HG03378 (cell line): ENCODE data around the gene FGD3.

ENCODE experiments used
- ATAC-seq: cut with Tn5 transposase; IDR thresholded peaks from one replicate; pipeline ENCODE4 v1.9.1; 2021; ENCODE audit warnings: mild to moderate bottlenecking, moderate library complexity; ENCODE audit not compliant: unreplicated experiment

Gene FGD3

GRCh38 chr9:92954886-92955285, 7.6 kb downstream of the FGD3 start:
- no peak for ATAC-seq

GRCh38 chr9:92960561-92961290, 13.4 kb downstream of the FGD3 start:
- ATAC-seq = no peak

- ATAC-seq = no peak
Measured at GRCh38 chr9:92961627-92962302, 14.4 kb downstream of the FGD3 start.

DNA sequence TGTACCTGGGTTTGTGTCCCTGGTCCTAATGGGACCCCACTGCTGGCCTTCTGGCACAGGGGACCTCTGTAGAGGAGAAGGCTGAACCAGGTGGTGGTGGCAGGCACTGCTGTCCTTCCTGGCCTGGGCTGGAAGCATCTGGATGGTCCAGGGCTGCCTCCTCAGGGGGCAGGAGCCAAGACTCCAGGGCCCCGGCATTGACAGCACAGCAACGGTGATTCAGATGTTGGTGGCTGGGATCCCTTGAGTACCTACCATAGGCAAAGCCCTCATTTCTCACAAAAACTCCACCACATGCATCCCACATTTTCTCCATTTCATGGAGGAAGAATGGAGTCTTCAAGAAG, 15.0 kb downstream of the FGD3 start:
- no peak for ATAC-seq

DNA sequence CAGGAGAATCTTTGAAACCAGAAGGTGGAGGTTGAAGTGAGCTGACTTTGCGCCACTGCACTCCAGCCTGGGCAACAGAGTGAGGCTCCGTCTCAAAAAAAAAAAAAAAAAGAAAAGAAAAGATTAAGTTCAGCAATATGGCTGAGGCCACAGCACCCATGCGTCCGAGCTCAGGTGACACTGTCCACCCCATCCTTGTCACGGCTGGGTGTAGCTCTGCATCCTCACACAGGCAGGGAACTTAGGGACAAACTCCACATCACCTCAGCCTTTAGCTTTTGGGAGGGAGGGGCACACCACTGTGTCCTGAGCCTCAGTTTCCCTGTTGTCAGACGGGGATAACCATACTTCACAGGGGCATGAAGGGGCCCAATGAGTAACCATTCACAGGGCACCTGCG, 15.5 kb downstream of the FGD3 start:
- no peak for ATAC-seq

GRCh38 chr9:92963831-92964606, 16.7 kb downstream of the FGD3 start:
- ATAC-seq = peak; percentile 84

DNA sequence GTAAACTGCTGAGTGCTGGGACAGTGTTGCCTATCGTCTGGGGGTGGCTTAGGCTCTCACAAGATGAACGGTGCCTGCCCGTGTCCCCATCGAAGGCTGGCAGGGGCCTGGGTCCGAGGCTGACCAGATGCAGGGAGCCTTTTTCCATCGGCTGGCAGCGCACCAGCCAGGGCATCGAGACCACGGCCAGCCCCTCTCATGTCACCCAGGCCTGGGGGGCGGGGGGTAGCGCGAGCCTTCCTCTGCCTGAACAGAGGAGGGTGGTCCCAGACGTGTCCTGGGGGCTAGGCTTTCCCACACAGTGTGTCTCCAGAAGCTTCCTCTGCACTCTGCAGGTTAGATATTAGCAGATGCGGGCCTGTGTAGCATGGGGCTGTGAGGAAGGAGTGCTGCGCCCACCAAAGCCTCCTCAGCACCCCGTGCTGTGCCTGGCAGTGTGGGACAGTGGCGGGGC, 17.3 kb downstream of the FGD3 start:
- ATAC-seq = no peak

DNA sequence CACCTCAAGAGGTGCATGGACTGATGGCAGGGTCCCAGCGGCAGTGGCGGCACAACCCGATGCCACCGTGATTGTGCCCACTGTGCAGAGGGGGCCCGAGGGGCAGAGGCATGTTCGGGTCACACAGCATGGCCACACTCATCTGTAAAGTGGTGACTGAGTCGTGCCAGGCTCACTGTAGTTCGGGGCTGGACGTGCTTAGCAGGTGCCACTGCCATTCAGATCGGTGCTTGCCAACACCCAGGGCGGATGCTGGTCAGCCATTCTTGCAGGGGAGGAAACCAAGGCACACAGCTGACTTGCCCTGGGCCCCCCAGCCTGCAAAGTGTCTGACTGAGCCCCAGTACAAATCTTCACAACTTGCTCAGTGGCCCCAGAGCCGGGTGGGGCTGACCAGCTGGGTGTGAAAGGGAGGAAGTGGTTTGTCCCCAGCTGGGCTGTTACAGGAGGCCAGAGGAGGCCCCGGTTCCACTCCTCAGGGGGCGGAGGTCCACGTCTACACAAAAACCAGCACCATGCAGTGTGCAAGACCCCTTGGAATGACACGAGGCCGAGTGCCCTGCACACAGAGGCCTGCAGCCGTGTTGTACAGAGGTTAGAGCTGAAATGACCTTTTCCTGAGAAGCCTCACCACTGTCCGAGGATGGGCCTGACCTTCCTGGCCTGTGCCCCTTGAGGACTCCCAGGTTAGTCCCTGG, 17.9 kb downstream of the FGD3 start:
- ATAC-seq = no peak

GRCh38 chr9:92965759-92966517, 18.6 kb downstream of the FGD3 start:
- no peak for ATAC-seq

DNA sequence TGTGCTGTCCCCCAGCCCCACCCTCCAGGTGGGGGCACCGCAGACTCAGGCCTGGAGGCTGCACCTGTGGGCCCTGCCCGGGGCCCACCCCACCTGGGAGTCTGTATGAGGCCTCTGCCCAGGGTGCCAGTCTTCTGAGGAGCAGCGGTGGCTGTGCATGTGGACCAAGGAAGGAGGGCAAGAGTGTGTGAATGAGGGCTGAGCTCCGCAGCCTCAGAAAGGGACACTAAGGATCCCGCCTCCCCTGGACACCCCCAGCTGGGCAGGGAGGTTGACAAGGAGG, 19.1 kb downstream of the FGD3 start:
- no peak for ATAC-seq

- no peak for ATAC-seq
Measured at GRCh38 chr9:92968081-92968480, 20.8 kb downstream of the FGD3 start.

DNA sequence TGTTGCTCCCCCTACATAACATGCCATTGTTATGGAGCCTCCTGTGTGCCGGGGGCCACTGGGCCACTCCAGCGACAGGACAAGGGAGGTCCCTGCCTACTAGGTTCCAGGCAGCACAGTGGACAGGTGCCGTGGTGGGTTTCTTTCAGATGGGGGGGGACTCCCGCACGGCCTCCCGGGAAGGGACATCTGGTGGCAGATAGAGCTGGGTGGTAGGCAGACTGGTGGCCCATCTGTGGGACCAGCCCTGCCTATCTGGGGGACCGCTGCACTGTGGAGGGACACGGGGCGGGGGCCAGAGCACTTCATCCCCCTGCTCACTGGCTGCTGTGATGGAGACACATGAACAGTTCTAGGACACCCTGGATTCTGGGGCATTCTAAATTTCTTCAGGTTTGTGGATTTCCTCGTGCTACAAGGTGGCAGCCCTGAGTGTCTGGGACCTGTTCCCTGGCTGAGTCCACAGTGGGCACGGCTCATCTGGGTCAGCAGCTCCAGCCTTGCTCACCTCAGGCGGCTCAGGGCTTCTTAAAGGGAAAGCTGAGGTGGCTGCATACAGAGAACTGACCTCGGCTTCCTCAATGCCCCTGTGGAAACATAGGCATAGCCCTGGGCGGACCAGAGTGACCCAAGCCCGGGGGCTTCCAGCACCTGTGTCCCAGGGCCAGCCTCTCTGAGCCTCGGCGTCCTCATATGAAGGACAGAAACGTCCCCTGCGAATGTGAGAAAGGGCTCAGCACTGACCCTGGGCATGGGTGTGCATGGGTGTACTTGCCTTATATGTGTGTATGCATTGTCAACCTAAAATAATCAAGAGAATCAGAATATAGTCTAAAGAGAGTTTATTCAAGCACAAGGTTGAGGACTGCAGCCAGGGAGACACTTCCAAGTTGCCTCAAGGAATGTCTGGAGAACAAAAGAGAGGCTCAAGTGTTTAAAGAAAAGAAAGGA, 22.5 kb downstream of the FGD3 start:
- ATAC-seq = no peak

DNA sequence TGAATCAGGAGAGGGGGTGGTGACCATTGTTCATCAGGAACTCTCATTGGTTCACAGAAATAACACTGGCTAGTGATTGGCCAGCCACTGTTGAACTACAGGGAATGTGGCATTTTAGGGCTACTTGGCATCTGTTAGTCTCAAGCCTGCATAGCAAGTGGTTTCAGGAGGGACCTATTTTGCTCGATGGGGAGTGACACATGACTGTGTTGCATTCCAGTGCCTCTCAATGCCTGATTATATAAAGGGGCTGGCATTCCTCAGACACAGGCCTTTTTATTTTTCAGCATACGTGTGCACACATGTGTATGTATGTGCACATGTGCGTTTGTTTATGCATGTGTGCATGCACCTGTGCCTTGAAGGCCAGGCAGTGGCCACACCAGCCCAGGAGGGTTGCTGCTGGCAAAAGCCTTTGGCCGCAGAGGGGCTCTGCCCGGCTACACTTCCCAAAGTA, 23.2 kb downstream of the FGD3 start:
- ATAC-seq = no peak

DNA sequence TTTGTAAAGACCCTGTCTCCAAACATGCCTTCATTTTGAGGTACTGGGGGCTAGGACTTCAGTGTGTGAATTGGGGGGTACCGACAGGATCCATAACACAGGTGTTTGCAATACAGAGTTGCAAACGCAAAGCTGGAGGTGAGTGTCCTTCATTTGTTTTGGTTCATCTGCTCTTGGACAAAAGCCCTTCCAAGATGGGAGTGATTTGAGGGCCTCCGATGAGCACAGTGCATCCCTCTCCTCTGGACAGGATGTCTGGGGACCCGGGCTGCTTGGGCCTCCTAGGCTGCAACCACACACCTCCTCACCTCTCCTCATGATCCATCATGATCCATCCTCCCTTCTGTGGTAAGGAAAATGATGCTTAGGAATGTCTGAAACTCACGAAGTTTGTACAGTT, 23.8 kb downstream of the FGD3 start:
- no peak for ATAC-seq

GRCh38 chr9:92971776-92972175, 24.5 kb downstream of the FGD3 start:
- no peak for ATAC-seq

GRCh38 chr9:92973700-92974099, 26.4 kb downstream of the FGD3 start:
- ATAC-seq = no peak

DNA sequence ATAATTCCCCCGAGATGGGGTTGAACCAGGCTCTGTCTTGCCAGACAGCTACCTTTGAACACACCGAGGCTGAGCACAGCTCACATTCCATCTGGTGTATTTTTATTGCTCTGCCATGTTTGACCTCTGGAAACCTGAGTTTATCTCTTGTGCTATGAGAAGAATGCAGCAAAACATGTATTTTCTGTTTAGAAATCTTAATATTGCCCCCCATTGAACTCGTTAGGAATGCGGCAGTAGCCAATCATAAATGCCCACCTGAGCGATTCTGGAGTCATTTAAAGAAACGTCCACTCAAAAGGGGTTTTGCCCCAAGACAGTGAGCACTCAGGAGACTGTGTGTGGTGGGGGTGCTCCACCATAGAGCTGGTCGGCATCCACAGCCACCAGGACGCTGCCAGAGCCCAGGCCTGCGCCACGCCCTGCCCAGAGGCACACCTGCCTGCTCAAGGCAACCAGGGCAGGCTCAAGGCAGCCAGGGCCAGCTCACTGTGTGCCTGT, 26.9 kb downstream of the FGD3 start:
- ATAC-seq = no peak

DNA sequence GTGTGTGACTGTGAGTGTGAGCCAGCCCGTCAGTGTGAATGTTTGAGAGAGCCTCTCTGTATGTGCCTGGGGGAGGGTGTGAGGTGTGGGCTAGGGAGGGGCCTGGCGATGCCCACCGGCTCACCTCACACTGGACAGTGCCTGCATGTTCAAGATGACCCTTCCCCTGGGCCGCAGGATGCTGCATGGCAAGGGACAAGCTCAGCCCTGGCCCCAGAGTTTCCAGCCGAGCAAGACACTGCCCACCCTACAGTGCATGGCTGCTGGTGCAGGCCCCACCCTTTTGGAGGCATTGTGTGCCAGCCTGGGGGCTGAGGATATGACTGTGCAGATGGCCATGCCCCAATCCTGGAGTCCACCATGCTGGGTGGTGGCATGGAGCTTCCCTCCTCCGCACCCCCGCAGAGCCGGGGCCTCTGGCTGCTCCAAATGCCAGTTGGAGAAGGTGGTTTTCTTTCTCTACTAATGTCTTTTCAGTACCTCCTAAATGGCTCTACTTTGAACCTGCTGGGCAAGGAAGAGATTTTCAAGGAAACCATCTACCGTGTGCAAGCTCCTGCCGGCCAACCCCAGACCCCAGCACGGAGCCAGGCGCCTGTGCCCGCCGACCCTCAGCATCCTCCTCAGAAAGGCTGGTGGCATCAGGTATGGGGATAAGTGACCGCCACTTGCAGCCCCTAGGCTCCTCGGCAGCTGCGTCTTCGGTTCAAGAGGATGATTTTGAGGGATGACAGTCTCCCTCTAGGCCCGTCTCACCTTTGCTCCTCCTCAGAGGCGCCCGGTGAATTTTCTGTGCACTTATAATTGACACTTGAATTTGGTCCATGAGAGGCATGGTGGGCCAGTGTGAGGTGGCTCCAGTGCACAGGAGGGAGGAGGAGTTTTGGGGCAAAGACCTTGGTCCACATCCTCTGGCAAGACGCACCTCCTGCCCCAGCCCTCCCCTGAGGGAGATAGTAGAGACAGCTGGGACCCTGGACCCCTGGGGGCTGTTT, 27.7 kb downstream of the FGD3 start:
- no peak for ATAC-seq
